Suprapubic skin (tissue), 4 donors: ENCODE results near the gene HLCS. TPM values are rescaled to one million over a fixed set of nuclear protein-coding genes. Genes with fewer than 3 reads are reported as not detected.

Experiments used
- DNase-seq, 2 donors: peaks; one replicate each; pipeline ENCODE4 v3.0.0-alpha.2; 2019; ENCODE audit warnings: low spot score in 2 of 2
- H3K27ac ChIP-seq: fragments of 200-600 bp; sonication (generic); one replicate; pipeline ENCODE4 v1.5.1; 2019
- H3K27me3 ChIP-seq: fragments of 200-600 bp; sonication (generic); one replicate; pipeline ENCODE4 v1.5.1; 2019
- H3K36me3 ChIP-seq: fragments of 200-600 bp; sonication (generic); one replicate; pipeline ENCODE4 v1.5.1; 2019
- H3K4me1 ChIP-seq: fragments of 200-600 bp; sonication (generic); one replicate; pipeline ENCODE4 v1.5.1; 2019
- H3K4me3 ChIP-seq: fragments of 200-600 bp; sonication (generic); one replicate; pipeline ENCODE4 v1.5.1; 2019; ENCODE audit warnings: mild to moderate bottlenecking
- H3K9me3 ChIP-seq: fragments of 200-600 bp; sonication (generic); one replicate; pipeline ENCODE4 v1.5.1; 2019
- CTCF ChIP-seq, 2 donors: fragments of 200-600 bp in 1 of 2; fragments of 450-650 bp in 1 of 2; sonication (generic) in 1 of 2; IDR thresholded peaks; one replicate each; pipeline ENCODE4 v1.5.1; 2016 to 2019; ENCODE audit warnings: antibody characterized with exemption in 2 of 2, mild to moderate bottlenecking in 1 of 2, moderate library complexity in 1 of 2
- EP300 ChIP-seq: sonication (generic); formaldehyde crosslinking; IDR thresholded peaks from one replicate; pipeline ENCODE4 v1.6.1; 2017; ENCODE audit warnings: antibody characterized with exemption
- POLR2A ChIP-seq, 2 donors: fragments of 450-650 bp; IDR thresholded peaks; one replicate each; pipeline ENCODE4 v1.6.1; 2017; ENCODE audit warnings: antibody characterized with exemption in 2 of 2, mild to moderate bottlenecking in 2 of 2, moderate library complexity in 2 of 2
- POLR2AphosphoS5 ChIP-seq, 3 donors: sonication (generic); formaldehyde crosslinking; IDR thresholded peaks; one replicate each; pipeline ENCODE4 v1.6.1; 2017; ENCODE audit warnings: antibody characterized with exemption in 3 of 3
- WGBS: methylation state at CpG from one replicate; pipeline ENCODE4 v1.1.5; 2018; 5-methylcytosine and 5-hydroxymethylcytosine counted together
- total RNA-seq, 4 donors: library from RNA; depleted of rRNA; stranded (reverse); fragments of >200 nt; gene quantifications; one replicate each; pipeline ENCODE4 v1.1.0, GENCODE V29; 2016

Gene HLCS
- total RNA-seq, 4 donors from 2014 or later: 8.4 to 16.1 (median 11.5) TPM

GRCh38 chr21:36786186-36786585, 180.3 kb downstream of the HLCS start:
- Histone ChIP-seq H3K4me1 (peaks cover 14% of the 10 kb centered on the region), H3K36me3 (no peaks in the 10 kb centered on the region), H3K9me3 (no peaks in the 10 kb centered on the region), H3K4me3 (no peak overlapping the region), H3K27ac (no peak overlapping the region), H3K27me3 (no peaks in the 10 kb centered on the region)
- DNase-seq: no peak
- TF ChIP-seq EP300 (no peak), CTCF (IDR thresholded peaks at IDR 0.05) (no peak), POLR2AphosphoS5 (IDR thresholded peaks at IDR 0.05) (no peak)
- 88% methylated on average over 4 of the region's 4 CpGs for WGBS

- DNase-seq: no peak
- 87% methylated on average over 2 of the region's 2 CpGs for WGBS
These were observed 180.9 kb downstream of the HLCS start for GRCh38 chr21:36785615-36786014.

GRCh38 chr21:36784947-36785346, 181.5 kb downstream of the HLCS start:
- Histone ChIP-seq H3K4me1 (peaks cover 14% of the 10 kb centered on the region), H3K27me3 (no peaks in the 10 kb centered on the region), H3K9me3 (no peaks in the 10 kb centered on the region), H3K27ac (no peak overlapping the region), H3K36me3 (no peaks in the 10 kb centered on the region), H3K4me3 (no peak overlapping the region)
- WGBS: 42% methylated on average over 12 of the region's 12 CpGs
- DNase-seq: no peak
- no peak for TF ChIP-seq POLR2AphosphoS5 (IDR thresholded peaks at IDR 0.05)
- TF ChIP-seq EP300: no peak
- TF ChIP-seq POLR2A (IDR thresholded peaks at IDR 0.05): no peak
- no peak for TF ChIP-seq CTCF (IDR thresholded peaks at IDR 0.05)

More at GRCh38 chr21:36785615-36786014, 180.9 kb downstream of the HLCS start:
- Histone ChIP-seq H3K4me1 (peaks cover 14% of the 10 kb centered on the region), H3K27ac (no peak overlapping the region), H3K4me3 (no peak overlapping the region), H3K9me3 (no peaks in the 10 kb centered on the region), H3K27me3 (no peaks in the 10 kb centered on the region), H3K36me3 (no peaks in the 10 kb centered on the region)
- TF ChIP-seq EP300: no peak
- TF ChIP-seq CTCF (IDR thresholded peaks at IDR 0.05): no peak
- TF ChIP-seq POLR2A (IDR thresholded peaks at IDR 0.05): no peak
- no peak for TF ChIP-seq POLR2AphosphoS5 (IDR thresholded peaks at IDR 0.05)

GRCh38 chr21:36783612-36784374, 182.7 kb downstream of the HLCS start:
- TF ChIP-seq POLR2AphosphoS5 (IDR thresholded peaks at IDR 0.05) (no peak), POLR2A (IDR thresholded peaks at IDR 0.05) (no peak), EP300 (no peak), CTCF (IDR thresholded peaks at IDR 0.05) (no peak)
- WGBS: 83% methylated on average over 8 of the region's 8 CpGs
- Histone ChIP-seq H3K4me3 (no peak overlapping the region), H3K4me1 (peaks cover 14% of the 10 kb centered on the region), H3K36me3 (no peaks in the 10 kb centered on the region), H3K27me3 (no peaks in the 10 kb centered on the region), H3K9me3 (no peaks in the 10 kb centered on the region), H3K27ac (no peak overlapping the region)
- DNase-seq: no peak

GRCh38 chr21:36780861-36781260, 185.6 kb downstream of the HLCS start:
- H3K36me3 ChIP-seq: no peaks in the 10 kb centered on the region
- 99% methylated on average over 5 of the region's 6 CpGs for WGBS
- H3K4me1 ChIP-seq: peaks cover 8% of the 10 kb centered on the region
- no peaks in the 10 kb centered on the region for H3K9me3 ChIP-seq
- no peak for DNase-seq
- no peak overlapping the region for H3K4me3 ChIP-seq
- TF ChIP-seq EP300 (no peak), POLR2AphosphoS5 (IDR thresholded peaks at IDR 0.05) (no peak), CTCF (IDR thresholded peaks at IDR 0.05) (no peak), POLR2A (IDR thresholded peaks at IDR 0.05) (no peak)
- H3K27me3 ChIP-seq: no peaks in the 10 kb centered on the region
- no peak overlapping the region for H3K27ac ChIP-seq
